Measurements from ENCODE around the gene C6orf136.
"Not testable (repeated sequence)": the region's sequence is repeated elsewhere in the genome, so short reads cannot be mapped to it uniquely, and the experiment has no call there.

C6orf136 gene

DNA sequence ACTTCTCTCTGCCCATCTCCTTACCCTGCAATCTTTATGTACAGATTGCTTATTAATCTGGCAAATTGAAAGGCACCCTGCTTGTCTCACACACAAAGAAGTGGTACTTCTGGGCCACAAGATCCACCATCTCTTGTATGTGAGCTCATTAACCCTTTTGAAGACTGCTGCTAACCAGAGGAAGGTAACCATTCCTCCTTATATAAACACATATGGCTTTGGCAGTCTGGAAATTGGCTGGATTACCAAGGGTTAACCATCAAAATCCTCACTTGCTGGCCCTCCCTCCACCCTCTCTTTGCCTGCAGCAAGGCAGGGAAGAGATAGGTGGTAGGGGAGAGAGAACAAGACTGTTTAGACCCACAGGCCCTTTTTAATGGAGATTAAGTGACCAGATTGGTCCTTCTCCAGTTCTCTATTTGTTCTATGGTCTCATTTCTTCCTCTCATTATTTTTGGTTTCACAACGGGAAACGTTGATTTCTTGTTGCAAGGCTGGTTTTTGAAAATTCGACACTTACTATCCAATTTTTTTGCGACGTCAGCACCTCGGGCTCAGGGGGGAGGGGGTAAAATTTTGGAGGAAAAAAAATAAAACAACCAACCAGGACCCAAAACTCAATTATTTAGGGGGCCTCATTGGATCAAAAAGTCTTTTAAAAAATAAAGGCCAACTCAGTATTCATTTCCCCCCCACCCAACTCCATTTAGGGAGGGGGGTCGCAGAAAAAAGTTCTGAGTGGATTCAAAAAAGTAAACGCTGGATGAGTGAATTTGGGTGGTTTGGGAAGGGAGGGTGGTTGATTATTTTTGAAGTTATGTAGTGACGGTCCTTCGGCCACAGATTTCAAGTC lies 30.7 kb upstream of the C6orf136 start:
- DNase-seq: peak; percentile 58 to 73

DNA sequence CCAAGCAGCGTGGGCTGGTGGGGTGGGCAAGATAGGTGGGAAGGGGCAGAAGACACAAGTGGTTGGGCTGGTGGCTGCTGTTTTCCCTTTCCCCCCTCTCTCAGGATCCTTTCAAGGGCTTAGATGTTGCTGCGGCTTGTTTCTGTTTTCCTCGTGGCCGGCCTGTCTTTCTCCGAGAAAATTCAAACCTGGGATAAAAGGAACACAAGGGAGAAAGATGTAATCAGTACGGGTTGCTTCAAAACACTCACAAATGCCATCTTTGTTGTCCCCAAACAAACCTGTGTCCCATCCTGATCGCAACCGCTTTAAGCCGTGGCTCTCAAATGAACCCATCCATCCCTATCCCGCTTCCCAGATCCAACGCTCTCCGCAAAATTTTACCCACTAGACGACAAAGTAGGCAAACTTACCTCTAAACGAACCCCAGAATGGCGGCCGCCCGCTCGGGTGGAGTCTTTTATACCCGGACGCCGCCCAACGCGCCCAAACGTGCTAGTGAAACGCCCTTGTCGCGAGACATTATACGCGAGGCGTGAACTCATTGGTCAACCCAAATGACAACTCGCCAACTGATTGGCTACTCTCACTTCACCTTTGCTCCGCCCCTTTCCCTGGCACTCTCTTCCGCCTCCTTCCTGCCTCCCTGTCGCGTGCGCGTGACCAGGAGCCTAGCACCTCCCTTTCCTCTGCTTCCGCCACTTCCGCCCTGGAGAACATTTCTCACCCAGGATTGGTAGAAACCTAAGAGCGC lies 29.9 kb upstream of the C6orf136 start, which contains the start of gene PPP1R10:
Gene PPP1R10, minus strand, starts transcription at position 433 of the 754 bp plus-strand sequence. CDS start 7,299 bp downstream, outside the sequence.
- peak; percentile 100 for DNase-seq

DNA sequence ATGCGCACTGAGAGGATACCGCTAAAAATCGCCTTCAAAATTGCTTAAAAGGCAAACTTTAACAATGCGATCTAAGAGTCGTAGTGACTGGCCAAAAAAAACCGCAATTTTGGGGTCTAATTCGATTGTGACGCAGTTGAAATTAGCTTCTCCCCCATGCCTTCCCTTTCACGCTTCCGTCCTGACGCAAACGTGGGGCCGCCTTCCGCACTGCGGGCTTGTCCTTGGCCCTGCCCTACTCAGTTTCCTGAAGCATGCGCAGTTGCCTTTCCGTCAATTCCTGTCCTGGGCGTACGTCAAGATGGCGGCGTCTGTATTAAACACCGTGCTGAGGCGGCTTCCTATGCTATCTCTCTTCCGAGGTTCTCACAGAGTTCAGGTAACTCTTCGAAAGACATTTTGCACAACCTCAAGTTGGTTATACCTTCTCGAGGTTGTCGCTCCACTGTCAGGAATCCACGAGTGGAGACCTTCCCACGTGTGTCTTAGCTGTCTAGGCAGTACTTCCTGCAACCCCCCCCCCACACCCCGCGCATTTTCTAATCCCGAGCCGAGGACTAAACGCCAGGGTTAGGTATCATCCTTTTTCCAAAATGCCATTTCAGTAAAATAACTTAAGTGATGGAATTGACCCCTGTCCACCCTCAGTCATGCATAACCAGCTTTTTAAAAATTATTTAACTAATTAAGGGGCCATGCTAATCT lies 29.2 kb upstream of the C6orf136 start, which contains the start of gene MRPS18B:
Gene MRPS18B, plus strand, starts transcription at position 276 of the 705 bp plus-strand sequence. Its CDS starts 26 bp downstream, at position 302.
- peak; percentile 99 for DNase-seq

DNA sequence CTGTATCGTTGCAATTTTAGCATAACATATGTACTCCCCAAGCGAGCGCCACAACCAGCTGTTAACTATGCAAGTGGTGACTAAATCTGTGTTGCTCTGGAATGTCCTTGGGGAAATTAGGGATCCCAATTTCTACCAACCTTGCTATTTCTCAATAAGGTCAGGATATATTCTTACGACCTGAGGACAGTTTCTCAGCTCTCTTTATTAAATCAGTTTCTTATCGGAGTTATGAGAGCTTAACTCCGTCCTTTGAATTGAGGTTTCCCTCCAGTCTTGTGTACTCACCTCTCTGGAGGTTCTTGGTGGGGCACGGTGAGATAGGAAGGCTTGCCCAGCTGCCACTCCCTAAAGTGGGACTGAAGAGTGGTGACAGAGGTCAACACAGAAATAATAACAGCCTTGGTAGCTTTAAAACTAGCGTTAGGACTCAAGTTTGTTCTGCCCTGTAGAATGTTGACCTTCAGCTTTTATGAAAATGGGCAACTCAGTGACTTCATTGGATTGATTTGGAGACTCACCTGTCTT lies 28.6 kb upstream of the C6orf136 start:
- no peak for DNase-seq

DNA sequence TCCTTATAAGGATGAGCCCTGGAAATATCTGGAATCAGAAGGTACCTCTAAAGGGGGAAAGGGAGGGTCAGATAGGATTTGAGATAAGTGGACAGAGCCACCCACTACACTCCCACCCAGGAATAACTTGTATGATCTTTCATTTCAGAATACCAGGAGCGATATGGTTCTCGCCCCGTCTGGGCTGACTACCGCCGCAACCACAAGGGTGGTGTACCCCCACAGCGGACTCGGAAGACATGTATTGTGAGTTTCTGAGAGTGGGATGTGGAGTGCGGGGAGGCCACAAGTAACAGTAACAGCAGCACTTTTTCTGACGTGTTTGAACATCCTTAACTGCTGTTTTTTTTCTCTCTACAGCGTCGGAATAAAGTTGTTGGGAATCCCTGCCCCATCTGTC lies 27.4 kb upstream of the C6orf136 start:
- DNase-seq: no peak

DNA sequence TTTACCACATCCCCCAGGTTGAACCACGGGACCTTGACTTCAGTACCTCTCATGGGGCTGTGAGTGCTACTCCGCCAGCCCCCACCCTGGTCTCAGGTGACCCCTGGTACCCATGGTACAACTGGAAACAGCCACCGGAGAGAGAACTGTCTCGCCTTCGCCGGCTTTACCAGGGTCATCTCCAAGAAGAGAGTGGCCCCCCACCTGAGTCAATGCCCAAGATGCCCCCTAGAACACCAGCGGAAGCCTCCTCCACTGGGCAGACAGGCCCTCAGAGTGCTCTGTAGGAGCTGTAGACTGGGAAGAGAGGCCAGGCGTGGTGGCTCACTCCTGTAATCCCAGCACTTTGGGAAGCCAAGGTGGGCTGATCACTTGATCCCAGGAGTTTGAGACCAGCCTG lies 21.4 kb upstream of the C6orf136 start:
- DNase-seq: no peak

DNA sequence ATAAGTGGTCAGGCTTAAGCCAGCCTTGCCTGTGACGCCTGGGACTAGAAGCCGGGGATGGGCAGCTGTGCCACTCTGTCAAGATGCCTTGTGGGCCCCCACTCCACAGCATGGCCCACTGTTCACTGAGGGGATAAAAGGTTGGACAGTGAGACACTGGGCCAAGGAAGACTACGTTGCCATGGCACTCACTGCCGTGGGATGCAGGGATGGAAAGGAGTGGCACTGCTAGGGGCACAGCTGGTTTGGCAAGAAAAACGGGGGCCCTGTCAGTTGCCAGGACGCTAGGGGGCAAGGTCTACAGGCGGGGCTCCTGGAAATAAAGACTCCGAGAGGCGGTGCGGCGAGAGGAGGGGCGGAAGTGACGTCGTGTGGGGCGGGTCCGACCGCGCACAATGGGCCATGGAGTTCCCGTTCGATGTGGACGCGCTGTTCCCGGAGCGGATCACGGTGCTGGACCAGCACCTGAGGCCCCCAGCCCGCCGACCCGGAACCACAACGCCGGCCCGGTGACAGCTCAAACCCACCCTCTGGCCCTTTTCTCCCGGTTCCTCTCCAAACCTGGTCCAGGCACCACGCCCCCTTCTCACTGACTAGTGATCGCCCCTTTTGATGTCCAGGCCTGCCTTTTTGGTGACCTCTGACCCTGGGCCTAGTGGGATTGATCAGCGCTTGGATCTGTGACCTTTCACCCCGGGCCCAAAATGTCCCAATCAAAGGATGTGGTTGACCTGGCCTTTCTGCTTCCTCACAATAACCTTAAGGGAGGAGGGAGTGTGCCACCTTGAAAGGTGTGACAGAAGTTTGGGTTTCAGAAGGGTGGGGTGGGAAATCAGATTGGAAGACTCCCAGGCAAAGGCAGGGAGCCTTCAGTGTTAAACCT lies 20.2 kb upstream of the C6orf136 start, which contains the start of gene ATAT1:
Gene ATAT1, plus strand, starts transcription at position 391 of the 883 bp plus-strand sequence.
- peak; percentile 90 to 91 for DNase-seq

DNA sequence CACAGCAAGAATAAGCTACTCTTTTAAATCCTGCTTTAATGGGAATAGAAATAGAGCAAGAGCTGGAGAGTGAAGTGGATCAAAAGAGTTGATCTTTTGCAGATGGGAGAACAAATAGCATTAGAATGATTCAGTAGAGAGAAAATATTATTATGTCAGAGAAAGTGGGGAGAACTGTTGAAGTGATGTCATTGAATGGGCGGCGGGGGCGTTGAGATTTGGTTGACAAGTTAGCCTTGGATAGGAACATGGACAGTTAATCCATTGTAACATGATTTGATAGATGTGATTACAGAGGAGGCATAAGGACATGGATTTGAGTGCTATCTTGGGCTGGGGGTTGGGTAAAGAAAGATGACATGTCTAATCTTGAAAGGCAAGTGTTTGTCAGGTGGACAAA lies 11.1 kb upstream of the C6orf136 start:
- no peak for DNase-seq

DNA sequence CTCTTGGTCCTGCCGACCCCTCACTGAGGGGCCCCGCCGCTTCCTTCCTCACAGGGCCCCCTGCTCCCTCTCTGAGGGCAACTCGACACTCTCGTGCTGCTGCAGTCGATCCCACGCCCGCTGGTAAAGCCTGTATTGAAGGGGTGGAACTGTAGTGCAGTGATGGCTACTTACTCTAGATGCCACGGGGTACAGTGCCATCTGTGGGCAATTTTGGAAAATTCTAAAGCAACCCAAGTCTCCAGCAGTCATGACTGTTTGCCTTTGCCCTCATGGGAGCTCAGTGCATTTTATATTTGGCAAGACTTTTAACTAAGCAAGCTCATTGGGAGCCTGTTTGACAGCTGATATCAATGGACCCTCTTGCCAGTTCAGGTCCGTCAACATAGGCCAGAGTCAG lies 6.5 kb upstream of the C6orf136 start:
- DNase-seq: peak in 1 of 2 donors; percentile 8

DNA sequence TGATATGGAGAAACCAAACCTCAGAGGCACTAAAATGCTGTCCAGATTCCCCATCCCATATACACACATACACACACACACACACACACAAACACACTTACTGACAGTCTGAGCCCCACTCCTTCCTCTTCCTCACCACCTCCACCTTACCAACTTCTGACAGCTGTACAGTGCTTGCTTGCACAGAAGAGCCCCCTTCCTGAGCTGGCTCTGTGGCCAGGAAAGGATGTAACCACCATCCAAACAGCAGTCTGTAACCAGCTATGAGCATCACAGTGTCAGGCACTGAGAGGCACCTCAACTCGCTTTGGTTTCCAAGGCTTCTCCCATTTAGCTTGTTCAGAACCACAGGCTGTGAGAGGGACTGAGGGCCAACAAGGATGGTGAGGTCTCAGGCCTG lies 5.9 kb upstream of the C6orf136 start:
- DNase-seq: no peak

DNA sequence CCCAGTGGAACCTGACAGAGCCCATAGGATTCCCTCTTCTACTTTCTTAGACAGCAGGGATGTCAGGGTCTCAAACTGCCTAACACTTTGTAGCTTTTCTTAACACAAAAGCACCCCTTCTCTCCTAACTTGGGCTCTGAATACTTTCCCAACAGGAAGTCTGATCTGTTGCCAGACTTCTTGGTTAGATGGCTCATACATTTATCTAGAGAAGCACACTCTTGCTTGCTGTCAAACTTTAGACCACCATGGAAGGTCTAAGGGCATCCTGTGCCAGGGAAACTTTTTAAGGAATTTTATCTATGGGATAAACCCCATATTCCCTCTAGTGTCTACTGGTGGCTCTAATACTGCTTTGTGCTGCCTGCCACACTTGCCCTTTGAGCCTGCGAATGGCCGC lies 3.3 kb upstream of the C6orf136 start:
- no peak for DNase-seq

DNA sequence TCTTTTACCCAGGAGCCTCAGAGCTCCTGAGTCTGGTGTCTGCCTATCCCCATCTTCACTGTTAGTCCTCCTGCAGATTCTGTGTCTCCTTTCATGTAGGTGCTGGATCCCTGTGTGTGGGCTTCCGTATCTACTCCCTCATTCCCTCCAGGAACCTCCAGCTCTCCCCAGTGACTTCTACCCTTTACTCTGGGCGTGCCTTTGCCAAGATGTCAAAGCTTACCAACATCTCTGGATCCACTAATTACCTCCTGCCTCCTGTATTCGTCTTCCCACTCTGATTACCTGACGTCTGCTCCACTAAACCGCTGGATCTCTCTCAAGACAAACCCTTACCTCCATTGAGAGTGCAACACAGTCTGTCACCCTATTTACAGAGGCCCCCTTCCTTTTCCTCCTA lies 2.2 kb upstream of the C6orf136 start:
- DNase-seq: no peak

DNA sequence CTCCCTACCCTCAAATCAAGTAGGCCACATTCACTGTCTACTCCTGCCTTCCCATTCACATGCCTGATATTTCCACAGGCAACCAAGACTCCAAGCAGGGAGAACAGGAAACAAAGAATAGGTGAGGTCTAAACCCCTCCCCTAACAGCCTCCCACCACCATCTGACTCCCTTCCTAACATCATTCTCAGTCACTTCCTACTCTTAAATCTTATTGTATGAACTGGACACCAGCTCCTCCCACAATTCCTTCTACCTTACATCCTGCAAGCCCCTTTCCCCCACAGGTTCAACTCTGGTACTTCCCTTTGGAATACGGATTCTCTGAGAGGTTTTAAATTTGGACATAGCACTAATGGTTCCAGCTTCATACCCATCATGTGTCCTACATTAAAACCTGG lies 944 bp upstream of the C6orf136 start:
- DNase-seq: no peak

DNA sequence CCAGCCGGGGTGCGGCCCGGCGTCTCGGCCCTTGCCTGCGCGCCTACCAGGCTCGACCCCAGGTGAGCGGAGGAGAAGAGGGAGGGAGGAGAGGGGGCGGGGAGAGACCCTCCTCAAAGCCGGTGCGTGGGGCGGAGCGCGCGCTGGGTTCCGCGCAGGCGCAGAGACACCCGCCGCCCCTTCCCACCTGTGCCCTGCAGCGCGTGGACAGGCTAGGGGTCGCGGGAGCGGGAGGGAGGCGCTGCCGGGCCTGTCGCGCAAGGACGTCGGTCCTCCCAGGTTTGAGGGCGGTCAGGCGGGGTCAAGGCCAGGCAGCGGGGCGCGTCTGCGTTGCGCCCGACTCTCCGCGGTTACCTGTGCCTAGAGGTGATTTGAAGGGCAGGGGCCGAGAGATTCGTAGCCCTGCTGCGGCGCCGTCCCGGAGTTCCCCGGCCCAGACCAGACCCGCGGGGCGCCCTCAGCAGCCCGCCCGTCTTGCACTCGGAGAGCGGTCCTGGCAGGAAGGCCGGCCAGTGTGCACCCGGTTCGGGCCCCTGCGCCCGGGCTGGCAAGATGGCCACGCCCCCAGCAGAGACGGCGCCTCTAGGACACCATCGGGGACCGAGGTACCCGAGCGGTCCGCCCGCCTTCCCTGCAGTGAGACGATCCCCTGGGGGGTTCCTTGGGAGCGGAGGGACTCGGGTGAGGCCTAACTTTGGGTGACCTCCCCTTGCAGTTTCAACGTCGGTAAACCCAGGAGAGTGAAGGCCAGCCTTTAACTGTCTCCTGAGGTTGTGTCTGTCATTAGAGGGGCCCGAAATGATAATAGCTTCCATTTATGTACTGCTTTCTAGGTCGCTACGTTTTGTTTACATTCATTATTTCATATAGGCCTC lies 546 bp downstream of the C6orf136 start:
- peak; percentile 75 to 77 for DNase-seq

DNA sequence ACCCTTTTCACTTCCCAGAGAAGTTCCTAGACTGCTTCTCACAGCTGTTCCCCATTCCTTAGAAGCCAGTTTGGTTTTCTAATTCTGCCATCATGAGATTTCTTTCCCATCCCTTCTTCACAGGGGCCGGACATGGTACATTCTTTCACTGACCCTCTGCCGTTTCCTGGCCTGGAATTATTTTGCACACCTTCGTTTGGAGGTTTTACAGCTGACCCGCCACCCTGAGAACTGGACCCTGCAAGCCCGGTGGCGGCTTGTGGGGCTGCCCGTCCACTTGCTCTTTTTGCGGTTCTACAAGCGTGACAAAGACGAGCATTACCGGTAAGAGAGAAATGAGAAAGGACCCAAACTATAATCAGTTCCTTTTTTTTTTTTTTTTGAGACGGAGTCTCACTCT lies 4.2 kb downstream of the C6orf136 start:
- DNase-seq: no peak

DNA sequence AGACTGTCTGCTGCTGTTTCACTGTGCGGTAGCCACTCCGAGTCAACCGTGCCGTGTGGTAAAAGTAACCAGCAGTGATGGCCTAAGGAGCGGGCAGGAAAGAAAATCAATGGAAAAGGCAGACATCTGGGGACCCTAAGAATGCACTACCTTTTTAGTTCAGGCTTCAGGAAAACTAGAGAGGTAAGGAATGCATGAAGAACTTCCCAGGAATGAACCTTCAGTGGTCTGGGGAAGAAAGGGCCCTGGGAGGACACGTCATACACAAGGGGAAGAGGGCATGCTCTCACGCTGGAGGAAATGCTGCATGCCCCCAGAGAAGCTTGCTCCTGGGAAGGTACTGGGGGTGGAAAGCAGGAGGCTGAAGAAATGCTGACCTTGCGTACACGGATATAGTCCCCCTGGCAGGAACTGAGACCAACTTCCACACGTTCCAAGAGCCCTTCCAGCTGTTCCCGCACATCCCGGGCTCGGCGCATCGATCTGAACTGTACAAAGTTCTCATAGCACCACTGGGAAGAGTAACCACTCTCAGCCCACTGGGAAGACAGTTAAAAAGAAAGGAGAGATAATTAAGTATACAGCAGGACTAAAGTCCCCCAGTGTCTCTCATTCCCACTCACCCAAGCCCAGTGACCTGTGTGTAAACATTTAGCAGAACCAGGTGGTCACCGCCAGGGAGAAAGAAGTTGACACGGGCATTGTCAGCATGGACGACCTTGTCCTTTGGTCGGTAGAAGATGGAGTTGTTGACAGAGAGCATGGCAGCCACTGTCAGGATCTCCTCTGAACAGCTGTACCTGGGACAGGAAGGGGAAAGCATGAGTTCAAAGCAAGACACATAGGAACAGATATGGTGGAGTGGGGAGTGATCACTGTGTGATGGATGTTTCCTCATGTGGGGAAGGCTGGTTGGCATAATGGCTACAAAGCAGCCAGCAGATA lies 8.1 kb downstream of the C6orf136 start:
- no peak for DNase-seq

DNA sequence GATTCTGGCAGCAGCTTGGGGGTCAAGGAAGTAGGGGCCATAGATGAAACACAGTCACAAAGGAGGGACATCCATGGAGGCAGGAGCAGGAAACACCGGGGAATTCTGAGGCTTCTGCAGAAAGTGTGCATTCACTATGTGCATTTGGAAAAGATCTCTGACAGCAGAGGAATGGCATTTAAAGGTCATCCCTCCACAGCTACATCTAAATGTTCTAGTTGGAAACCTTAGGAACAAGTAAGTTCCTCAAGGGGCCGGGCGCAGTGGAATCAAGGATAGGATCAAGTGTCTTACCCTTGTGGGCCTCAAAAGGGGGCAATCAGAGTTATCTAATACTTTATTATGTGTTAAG lies 8.8 kb downstream of the C6orf136 start:
- no peak for DNase-seq

DNA sequence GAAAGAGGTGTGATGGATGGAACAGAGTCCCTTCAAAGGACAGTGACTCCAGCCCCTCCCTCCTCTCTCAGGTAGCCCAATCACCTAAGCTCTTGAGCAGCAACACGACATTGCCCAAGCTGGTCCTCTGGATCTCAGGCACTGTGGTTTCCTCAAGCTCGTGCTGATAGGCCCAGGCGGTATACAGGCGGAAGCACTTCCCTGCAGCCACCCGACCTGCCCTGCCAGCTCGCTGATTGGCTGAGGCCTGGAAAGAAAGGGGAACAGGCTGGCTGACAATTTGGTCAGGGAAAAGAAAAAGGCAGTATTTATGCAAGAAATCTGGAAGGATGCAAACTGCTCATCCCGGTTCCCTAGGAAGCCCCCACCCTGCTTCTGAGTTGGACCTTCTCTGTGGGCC lies 9.6 kb downstream of the C6orf136 start:
- DNase-seq: peak in 1 of 2 donors; percentile 58

DNA sequence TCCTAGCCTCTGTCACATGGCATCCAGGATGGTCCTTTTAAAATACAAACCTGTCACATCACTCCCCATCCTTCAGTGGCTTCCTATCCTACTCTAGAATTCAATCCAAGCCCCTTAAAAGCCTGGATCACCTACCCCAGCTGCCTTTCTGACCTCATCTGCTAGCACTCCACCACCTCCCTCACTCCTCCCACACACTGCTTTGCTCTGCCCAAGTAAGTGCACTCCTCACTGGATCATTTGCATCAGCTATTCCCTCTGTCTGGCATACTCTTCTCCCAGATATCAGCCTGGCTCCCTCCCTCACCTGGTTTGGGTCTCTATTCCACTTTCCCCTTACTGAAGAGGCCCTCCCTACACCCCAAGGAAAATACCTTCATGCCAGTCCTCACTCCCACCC lies 10.5 kb downstream of the C6orf136 start:
- DNase-seq: no peak

DNA sequence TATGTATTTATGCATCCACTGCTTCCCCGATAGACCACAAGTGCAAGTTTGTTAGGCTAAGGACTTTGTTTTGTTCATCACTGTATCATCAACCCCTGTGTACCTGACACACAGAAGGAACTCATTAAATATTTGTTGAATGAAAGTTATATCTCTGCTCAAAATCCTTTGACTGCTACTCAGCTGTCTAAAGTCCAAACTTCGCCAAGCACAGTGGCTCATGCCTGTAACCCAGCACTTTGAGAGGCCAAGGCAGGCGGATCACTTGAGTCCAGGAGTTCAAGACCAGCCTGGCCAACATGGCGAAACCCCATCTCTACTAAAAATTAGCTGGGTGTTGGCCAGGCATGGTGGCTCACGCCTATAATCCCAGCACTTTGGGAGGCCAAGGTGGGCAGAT lies 11.0 kb downstream of the C6orf136 start:
- DNase-seq: not testable (repeated sequence)
